LNCAP (cell line): ENCODE measurements around the gene SSTR5.

Source experiments
- TF ChIP-seq, protein P1 (sequence below): fragments of 450-650 bp; IDR thresholded peaks from 2 replicates; pipeline ENCODE4 v1.5.1; 2017; ENCODE audit warnings: mild to moderate bottlenecking

SSTR5 gene

GRCh38 chr16:1067629-1068028 is 4.9 kb upstream of the SSTR5 start:
- TF ChIP-seq, protein P1, sequence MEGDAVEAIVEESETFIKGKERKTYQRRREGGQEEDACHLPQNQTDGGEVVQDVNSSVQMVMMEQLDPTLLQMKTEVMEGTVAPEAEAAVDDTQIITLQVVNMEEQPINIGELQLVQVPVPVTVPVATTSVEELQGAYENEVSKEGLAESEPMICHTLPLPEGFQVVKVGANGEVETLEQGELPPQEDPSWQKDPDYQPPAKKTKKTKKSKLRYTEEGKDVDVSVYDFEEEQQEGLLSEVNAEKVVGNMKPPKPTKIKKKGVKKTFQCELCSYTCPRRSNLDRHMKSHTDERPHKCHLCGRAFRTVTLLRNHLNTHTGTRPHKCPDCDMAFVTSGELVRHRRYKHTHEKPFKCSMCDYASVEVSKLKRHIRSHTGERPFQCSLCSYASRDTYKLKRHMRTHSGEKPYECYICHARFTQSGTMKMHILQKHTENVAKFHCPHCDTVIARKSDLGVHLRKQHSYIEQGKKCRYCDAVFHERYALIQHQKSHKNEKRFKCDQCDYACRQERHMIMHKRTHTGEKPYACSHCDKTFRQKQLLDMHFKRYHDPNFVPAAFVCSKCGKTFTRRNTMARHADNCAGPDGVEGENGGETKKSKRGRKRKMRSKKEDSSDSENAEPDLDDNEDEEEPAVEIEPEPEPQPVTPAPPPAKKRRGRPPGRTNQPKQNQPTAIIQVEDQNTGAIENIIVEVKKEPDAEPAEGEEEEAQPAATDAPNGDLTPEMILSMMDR = no peak

DNA sequence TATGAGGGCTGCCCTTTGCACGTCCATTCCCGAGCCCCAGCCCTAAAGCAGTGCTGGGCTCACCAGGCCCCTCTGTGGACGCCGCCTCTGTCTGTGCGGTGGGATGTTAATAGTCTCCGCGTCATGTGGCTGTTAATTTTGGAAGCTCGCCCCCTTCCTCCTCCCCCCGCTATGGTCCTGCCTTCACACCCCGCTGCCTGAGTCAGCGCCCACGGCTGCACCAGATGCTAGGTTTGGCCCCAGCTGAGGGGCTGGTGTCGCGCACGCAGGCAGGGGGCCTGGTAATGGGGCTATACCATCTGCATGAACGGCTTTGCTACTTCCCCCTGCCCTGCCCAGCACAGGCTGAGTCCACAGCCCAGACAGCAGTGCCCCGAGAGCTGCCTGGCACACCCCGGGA is 4.1 kb upstream of the SSTR5 start:
- TF ChIP-seq, protein P1 = no peak

GRCh38 chr16:1069154-1069553 is 3.4 kb upstream of the SSTR5 start:
- TF ChIP-seq, protein P1 = no peak

- TF ChIP-seq, protein P1 = no peak
Measured at GRCh38 chr16:1070084-1070863, 2.3 kb upstream of the SSTR5 start.

DNA sequence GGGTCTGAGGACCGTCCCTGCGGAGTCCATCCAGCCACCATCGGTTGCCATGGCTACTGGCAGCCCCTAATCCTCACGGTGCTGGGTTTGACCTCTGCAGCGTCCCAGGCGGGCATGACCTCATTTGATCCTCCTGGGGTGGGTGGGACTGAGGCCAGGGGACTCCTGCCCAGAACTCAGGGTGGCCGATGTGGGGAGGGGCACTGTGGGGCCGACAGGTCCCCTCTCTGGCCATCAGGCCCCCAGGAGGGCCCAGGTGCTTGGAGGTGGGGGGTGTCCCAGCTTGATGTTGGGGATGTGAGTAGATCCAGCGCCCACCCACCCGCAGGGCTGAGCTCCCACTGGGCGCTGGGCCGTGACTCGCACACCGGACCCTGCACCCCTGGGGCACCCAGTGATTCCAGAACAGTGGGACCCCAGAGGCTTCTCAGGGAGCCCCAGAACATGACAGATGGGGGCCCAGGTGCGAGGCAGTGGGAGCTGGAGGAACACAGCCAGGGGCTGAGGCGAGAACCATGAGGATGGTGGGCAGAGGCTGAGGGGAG is 1.6 kb upstream of the SSTR5 start:
- TF ChIP-seq, protein P1 = no peak

- TF ChIP-seq, protein P1 = no peak
Measured at GRCh38 chr16:1071561-1072225, 854 bp upstream of the SSTR5 start.

- TF ChIP-seq, protein P1 = no peak
Measured at GRCh38 chr16:1073262-1073558, 663 bp downstream of the SSTR5 start.
